B cell (primary cell): ENCODE measurements around the gene CCDC50. TPM values are rescaled to one million over a fixed set of nuclear protein-coding genes. Genes with fewer than 3 reads are reported as not detected.

ENCODE experiments used
- ATAC-seq: fragments of 200-7000 bp; cut with Tn5 transposase; one replicate; pipeline ENCODE4 v1.10.0; 2021; ENCODE audit warnings: low read depth, mild to moderate bottlenecking, moderate number of reproducible peaks, moderate library complexity
- CTCF ChIA-PET: fragments of 350-600 bp; sonication (Branson Sonifier 250); formaldehyde crosslinking; loops from one replicate; lab custom pipeline; 2021; ENCODE audit warnings: antibody characterized with exemption, inconsistent platforms; lab: Charles Lee
- POLR2A ChIA-PET: fragments of 350-600 bp; sonication (Branson Sonifier 250); formaldehyde crosslinking; loops from one replicate; lab custom pipeline; 2021; ENCODE audit warnings: antibody characterized with exemption; lab: Charles Lee
- DNase-seq: peaks from one replicate; pipeline ENCODE4 v3.0.0; 2013
- H2AFZ ChIP-seq: 2 replicates; pipeline ENCODE4 v1.6.1; 2012; ENCODE audit warnings: mild to moderate bottlenecking, low read depth, low read length; ENCODE audit not compliant: insufficient read depth, poor library complexity, severe bottlenecking
- H3K27ac ChIP-seq, 2 donors: 1 replicate in 1 of 2; 2 replicates in 1 of 2; pipeline ENCODE4 v1.5.1; 2012 to 2013; ENCODE audit warnings: low read length in 2 of 2, mild to moderate bottlenecking in 2 of 2, moderate library complexity in 1 of 2
- H3K27me3 ChIP-seq, 4 experiments: fragments of 200-600 bp in 1 of 4; sonication (generic) in 1 of 4; replicated peaks in 1 of 4; 1 replicate in 2 of 4; 2 replicates in 2 of 4; pipeline versions ENCODE4 v1.6.1 to v1.7.0; 2013 to 2016; ENCODE audit warnings: low read length in 3 of 4, mild to moderate bottlenecking in 2 of 4, mixed read lengths in 1 of 4, moderate library complexity in 1 of 4; ENCODE audit not compliant: insufficient read depth in 4 of 4, control insufficient read depth in 3 of 4; ENCODE audit errors: control extremely low read depth in 1 of 4
- H3K36me3 ChIP-seq, 2 experiments: replicated peaks in 1 of 2; 1 replicate in 1 of 2; 2 replicates in 1 of 2; pipeline versions ENCODE4 v1.6.1 to v1.7.1; 2013; ENCODE audit warnings: low read length in 1 of 2; ENCODE audit not compliant: insufficient read depth in 2 of 2, control insufficient read depth in 1 of 2; ENCODE audit errors: control extremely low read depth in 1 of 2, extremely low read depth in 1 of 2
- H3K4me1 ChIP-seq, 2 donors: fragments of 200-600 bp in 1 of 2; sonication (generic) in 1 of 2; 1 replicate in 1 of 2; 2 replicates in 1 of 2; pipeline versions ENCODE4 v1.5.1 to v1.6.1; 2013 to 2017; ENCODE audit warnings: low read length in 2 of 2; ENCODE audit not compliant: control insufficient read depth in 2 of 2, insufficient read depth in 2 of 2
- H3K4me2 ChIP-seq: replicated peaks from 2 replicates; pipeline ENCODE3; 2012; ENCODE audit warnings: mild to moderate bottlenecking, low read depth, low read length; ENCODE audit not compliant: poor library complexity, severe bottlenecking
- H3K4me3 ChIP-seq, 5 experiments: fragments of 200-600 bp in 1 of 5; sonication (generic) in 1 of 5; 1 replicate in 3 of 5; 2 replicates in 2 of 5; pipeline versions ENCODE4 v1.5.1 to v1.7.0; 2011 to 2016; ENCODE audit warnings: low read length in 4 of 5, mild to moderate bottlenecking in 4 of 5, low read depth in 2 of 5, control low read depth in 1 of 5, moderate library complexity in 1 of 5; ENCODE audit not compliant: insufficient read depth in 1 of 5; ENCODE audit errors: control extremely low read depth in 1 of 5, extremely low read depth in 1 of 5
- H3K79me2 ChIP-seq: fragments of 200-600 bp; sonication (generic); one replicate; pipeline ENCODE4 v1.6.0; 2016; ENCODE audit warnings: low read length; ENCODE audit not compliant: control insufficient read depth, insufficient read depth
- H3K9ac ChIP-seq: fragments of 200-600 bp; sonication (generic); 2 replicates; pipeline ENCODE4 v1.6.1; 2017; ENCODE audit warnings: mild to moderate bottlenecking, low read length, moderate library complexity
- H3K9me3 ChIP-seq, 3 donors: one replicate each; pipeline versions ENCODE4 v1.6.1 to v1.7.1; 2013; ENCODE audit warnings: low read length in 2 of 3; ENCODE audit not compliant: control insufficient read depth in 2 of 3, insufficient read depth in 1 of 3; ENCODE audit errors: control extremely low read depth in 1 of 3
- H4K20me1 ChIP-seq: 2 replicates; pipeline ENCODE4 v1.6.0; 2012; ENCODE audit warnings: mild to moderate bottlenecking, low read length; ENCODE audit not compliant: insufficient read depth, control insufficient read depth, poor library complexity, severe bottlenecking
- H3K27ac Mint-ChIP-seq: one replicate; pipeline ENCODE4 v1.8.0; 2021; ENCODE audit warnings: mixed read lengths
- H3K27me3 Mint-ChIP-seq: one replicate; pipeline ENCODE4 v1.8.0; 2021; ENCODE audit warnings: mixed read lengths
- H3K4me1 Mint-ChIP-seq: one replicate; pipeline ENCODE4 v1.8.0; 2021; ENCODE audit warnings: mixed read lengths
- H3K4me3 Mint-ChIP-seq: one replicate; pipeline ENCODE4 v1.8.0; 2021; ENCODE audit warnings: mixed read lengths
- H3K9me3 Mint-ChIP-seq: one replicate; pipeline ENCODE4 v1.8.0; 2022; ENCODE audit warnings: mixed read lengths; ENCODE audit not compliant: insufficient read depth
- CTCF ChIP-seq: fragments of 200-600 bp; IDR thresholded peaks from one replicate; pipeline ENCODE4 v1.8.0; 2022; ENCODE audit warnings: antibody characterized with exemption, mild to moderate bottlenecking
- EZH2 ChIP-seq: IDR thresholded peaks from 2 replicates; pipeline ENCODE4 v1.6.1; 2012; ENCODE audit warnings: borderline replicate concordance, low read depth, mild to moderate bottlenecking, moderate library complexity, low read length; ENCODE audit not compliant: insufficient read depth, poor library complexity, severe bottlenecking
- WGBS: methylation state at CpG from one replicate; pipeline ENCODE4 v1.1.5; 2013; ENCODE audit warnings: missing lambda C conversion rate; ENCODE audit not compliant: insufficient coverage; 5-methylcytosine and 5-hydroxymethylcytosine counted together
- intact Hi-C: fragments of 100-400 bp; cut with micrococcal nuclease; formaldehyde crosslinking; loops from one replicate; pipeline ENCODE4 v1.10.0; 2022
- polyA minus RNA-seq: library from RNA; depleted of rRNA, polyadenylated mRNA; stranded (reverse); fragments of >200 nt; gene quantifications from 2 replicates; pipeline ENCODE4 v1.2.3, GENCODE V29; 2012
- polyA plus RNA-seq: library from polyadenylated mRNA; depleted of rRNA; stranded (reverse); fragments of >200 nt; gene quantifications from 2 replicates; pipeline ENCODE4 v1.2.3, GENCODE V29; 2012
- total RNA-seq, 2 donors: library from RNA; stranded (reverse); fragments of 120-200 nt in 1 of 2; gene quantifications; 1 replicate in 1 of 2; 2 replicates in 1 of 2; pipeline versions ENCODE4 v1.2.3 to v1.2.4, GENCODE V29; 2013 to 2022

The CCDC50 gene
- total RNA-seq (121 and 124 TPM in 2 replicates), polyA plus RNA-seq (48.7 and 52.1 TPM in 2 replicates), polyA minus RNA-seq (57.2 and 62.0 TPM in 2 replicates)
- total RNA-seq (2013): 94.8 TPM

GRCh38 chr3:191328962-191329653 lies at the start of gene CCDC50:
Gene CCDC50 (plus strand): TSS chr3:191329394. CDS start chr3:191329675, 281 bp downstream.
- Histone ChIP-seq H3K9ac (peak within 1 kb of the TSS; percentile 97), H3K27me3 (no peaks in the 10 kb centered on the region), H3K36me3 (no peaks in the 10 kb centered on the region), H4K20me1 (no peaks in the 10 kb centered on the region), H3K9me3 (no peaks in the 10 kb centered on the region), H2AFZ (peak within 1 kb of the TSS; percentile 85), H3K79me2 (peaks cover 49% of the 10 kb centered on the region), H3K27ac (peak within 1 kb of the TSS; percentile 89 to 95), H3K4me2 (peak within 1 kb of the TSS; percentile 79), H3K4me3 (peak within 1 kb of the TSS; percentile 53 to 96 (median 89)), H3K4me1 (peaks cover 42 to 48% of the 10 kb centered on the region in 2 donors)
- DNase-seq: peak; percentile 84
- Mint-ChIP-seq H3K4me1 (peaks cover 50% of the 10 kb centered on the region), H3K9me3 (no peaks in the 10 kb centered on the region), H3K27ac (peak within 1 kb of the TSS; percentile 93), H3K27me3 (no peaks in the 10 kb centered on the region), H3K4me3 (peak within 1 kb of the TSS; percentile 97)
- TF ChIP-seq EZH2 (no peak), CTCF (no peak)
- under 1% methylated on average over 62 of the region's 63 CpGs for WGBS
- CTCF ChIA-PET: interaction anchor here (0.6 to 3.6 kb wide), 6 partner anchors 8 to 84 kb away, joined by 3 to 12 read pairs (median 4); no protein-coding TSS in a partner anchor
- peak; percentile 82 for ATAC-seq
- intact Hi-C loops: loop anchor here (1.0 kb wide), 2 partner anchors 33 to 85 kb away; no protein-coding TSS in a partner anchor
- POLR2A ChIA-PET: interaction anchor here (0.6 to 1.8 kb wide), 6 partner anchors 11 to 85 kb away, joined by 3 to 7 read pairs (median 4); no protein-coding TSS in a partner anchor

- DNase-seq: no peak
- Mint-ChIP-seq H3K4me1 (peaks cover 24% of the 10 kb centered on the region), H3K27ac (no peak overlapping the region), H3K4me3 (no peak overlapping the region), H3K9me3 (no peaks in the 10 kb centered on the region), H3K27me3 (no peaks in the 10 kb centered on the region)
- H3K9me3 ChIP-seq: no peaks in the 10 kb centered on the region
- no peaks in the 10 kb centered on the region for H3K79me2 ChIP-seq
- H3K27ac ChIP-seq: no peak overlapping the region
- H3K4me1 ChIP-seq: peaks cover 0 to 4% of the 10 kb centered on the region in 2 donors
- no peak overlapping the region for H3K4me2 ChIP-seq
- intact Hi-C loops: loop anchor here (2.0 kb wide), 1 partner anchor 17 kb away; no protein-coding TSS in a partner anchor
- no peaks in the 10 kb centered on the region for H4K20me1 ChIP-seq
- H3K27me3 ChIP-seq: no peaks in the 10 kb centered on the region
- H3K4me3 ChIP-seq: no peak overlapping the region
- H3K9ac ChIP-seq: no peak overlapping the region
- TF ChIP-seq CTCF (no peak), EZH2 (no peak)
- CTCF ChIA-PET: no interaction called here
- no peaks in the 10 kb centered on the region for H3K36me3 ChIP-seq
- no peak for ATAC-seq
- POLR2A ChIA-PET: no interaction called here
- 20% methylated on average over 1 of the region's 1 CpG for WGBS
- no peak overlapping the region for H2AFZ ChIP-seq
Observed at GRCh38 chr3:191280111-191280510, 49.1 kb upstream of the CCDC50 start.
